Thoracic aorta (tissue), 2 donors: Measurements from ENCODE around the gene RAB3IL1. TPM values are rescaled to one million over a fixed set of nuclear protein-coding genes. Genes with fewer than 3 reads are reported as not detected.
"Not testable (repeated sequence)": the region's sequence is repeated elsewhere in the genome, so short reads cannot be mapped to it uniquely, and the experiment has no call there.

Experiments
- ATAC-seq: fragments of 150-250 bp; one replicate; pipeline ENCODE4 v1.8.0; 2017; ENCODE audit warnings: low read depth; ENCODE audit not compliant: insufficient number of reproducible peaks, low FRiP score
- DNase-seq: peaks from one replicate; pipeline ENCODE4 v3.0.0-alpha.2; 2020; ENCODE audit warnings: low spot score
- H3K27ac ChIP-seq, 2 donors: fragments of 200-600 bp; sonication (generic); 1 replicate in 1 of 2; 2 replicates in 1 of 2; pipeline ENCODE4 v1.5.1; 2016; ENCODE audit warnings: mild to moderate bottlenecking in 2 of 2, moderate library complexity in 2 of 2
- H3K27me3 ChIP-seq: fragments of 200-600 bp; sonication (generic); replicated peaks from 2 replicates; pipeline ENCODE4 v1.6.0; 2016; ENCODE audit warnings: mild to moderate bottlenecking; ENCODE audit not compliant: insufficient read depth
- H3K36me3 ChIP-seq: fragments of 200-600 bp; sonication (generic); one replicate; pipeline ENCODE4 v1.5.1; 2016
- H3K4me1 ChIP-seq, 2 donors: fragments of 200-600 bp; sonication (generic); 1 replicate in 1 of 2; 2 replicates in 1 of 2; pipeline versions ENCODE4 v1.5.1 to v1.6.0; 2016; ENCODE audit warnings: low read depth in 2 of 2, mild to moderate bottlenecking in 1 of 2; ENCODE audit not compliant: control insufficient read depth in 1 of 2
- H3K4me3 ChIP-seq: fragments of 200-600 bp; sonication (generic); 2 replicates; pipeline ENCODE4 v1.5.1; 2016; ENCODE audit warnings: mild to moderate bottlenecking
- H3K9me3 ChIP-seq: fragments of 200-600 bp; sonication (generic); 2 replicates; pipeline ENCODE4 v1.5.1; 2016
- CTCF ChIP-seq: fragments of 200-600 bp; sonication (generic); IDR thresholded peaks from one replicate; pipeline ENCODE4 v1.5.1; 2019; ENCODE audit warnings: antibody characterized with exemption
- total RNA-seq, 2 donors: library from RNA; depleted of rRNA; stranded (reverse); fragments of >200 nt; gene quantifications; one replicate each; pipeline versions ENCODE4 v1.1.0 to v1.2.3, GENCODE V29; 2016

Gene RAB3IL1
- total RNA-seq, 2 donors from 2014 or later = 20.8 to 45.4 TPM

DNA sequence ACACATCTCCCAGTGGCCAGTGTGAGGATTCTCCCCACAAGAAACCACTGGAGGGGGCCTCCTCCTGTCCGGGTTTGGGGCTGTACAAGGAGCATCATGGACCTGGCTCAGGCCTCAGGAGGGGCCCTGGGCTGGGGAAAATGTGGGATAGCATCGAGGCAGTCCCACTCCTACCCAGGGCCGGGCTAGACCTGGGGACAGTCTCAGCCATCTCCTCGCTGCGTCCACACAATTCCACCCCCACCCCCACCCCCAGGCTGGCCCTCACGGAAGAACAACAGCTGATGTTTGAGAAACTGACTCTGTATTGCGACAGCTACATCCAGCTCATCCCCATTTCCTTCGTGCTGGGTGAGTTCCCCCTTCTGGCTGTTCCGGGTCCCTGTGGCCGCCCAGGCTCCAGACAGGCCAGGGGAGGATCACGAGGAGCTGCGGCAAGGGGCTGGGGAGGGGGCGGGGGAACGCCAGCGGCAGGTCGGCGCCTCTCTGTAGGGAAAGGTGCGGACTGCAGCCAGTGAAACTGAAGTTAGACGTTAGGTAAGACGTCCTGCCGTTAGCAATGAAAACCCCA is 37.6 kb upstream of the RAB3IL1 start:
- TF ChIP-seq CTCF = no peak
- Histone ChIP-seq H3K4me3 (peak overlapping the region; percentile 69), H3K27ac (peak overlapping the region; percentile 8 to 15), H3K27me3 (no peaks in the 10 kb centered on the region), H3K9me3 (no peaks in the 10 kb centered on the region), H3K4me1 (peaks cover 0 to 19% of the 10 kb centered on the region in 2 donors), H3K36me3 (no peaks in the 10 kb centered on the region)
- no peak for ATAC-seq
- no peak for DNase-seq

GRCh38 chr11:61954106-61954850 is 36.9 kb upstream of the RAB3IL1 start:
- Histone ChIP-seq H3K27ac (peak overlapping the region in 1 of 2 donors; percentile 8), H3K27me3 (no peaks in the 10 kb centered on the region), H3K9me3 (no peaks in the 10 kb centered on the region), H3K4me1 (peaks cover 0 to 26% of the 10 kb centered on the region in 2 donors), H3K4me3 (peak overlapping the region; percentile 69), H3K36me3 (no peaks in the 10 kb centered on the region)
- DNase-seq = no peak
- no peak for ATAC-seq
- no peak for TF ChIP-seq CTCF

DNA sequence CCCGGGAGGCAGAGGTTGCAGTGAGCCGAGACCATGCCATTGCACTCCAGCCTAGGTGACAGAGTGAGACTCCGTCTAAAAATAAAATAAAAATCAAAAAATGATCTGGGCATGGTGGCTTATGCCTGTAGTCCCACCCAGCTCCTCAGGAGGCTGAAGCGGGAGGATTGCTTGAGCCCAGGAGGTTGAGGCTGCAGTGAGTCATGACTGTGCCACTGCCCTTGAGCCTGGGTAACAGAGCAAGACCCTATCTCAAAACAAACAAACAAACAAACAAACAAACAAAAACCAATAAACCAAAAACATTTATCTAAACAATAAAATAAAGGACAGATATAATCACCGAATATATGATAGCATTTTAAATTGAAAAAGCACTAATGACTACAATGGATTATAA is 36.3 kb upstream of the RAB3IL1 start:
- peaks cover 0 to 28% of the 10 kb centered on the region in 2 donors for H3K4me1 ChIP-seq

GRCh38 chr11:61952882-61953281 is 35.5 kb upstream of the RAB3IL1 start:
- H3K9me3 ChIP-seq = no peaks in the 10 kb centered on the region
- H3K27ac ChIP-seq = no peak overlapping the region
- TF ChIP-seq CTCF = no peak
- H3K27me3 ChIP-seq = no peaks in the 10 kb centered on the region
- H3K4me3 ChIP-seq = no peak overlapping the region
- no peaks in the 10 kb centered on the region for H3K36me3 ChIP-seq
- H3K4me1 ChIP-seq = peaks cover 0 to 28% of the 10 kb centered on the region in 2 donors
- DNase-seq = no peak
- ATAC-seq = no peak

More for the DNA sequence above, 36.3 kb upstream of the RAB3IL1 start:
- H3K36me3 ChIP-seq, H3K27ac ChIP-seq, H3K27me3 ChIP-seq, DNase-seq, ATAC-seq, H3K9me3 ChIP-seq, H3K4me3 ChIP-seq: not testable (repeated sequence)

- no peak overlapping the region for H3K27ac ChIP-seq
- H3K4me3 ChIP-seq = no peak overlapping the region
- H3K4me1 ChIP-seq = peaks cover 0 to 35% of the 10 kb centered on the region in 2 donors
- no peak for ATAC-seq
- no peaks in the 10 kb centered on the region for H3K36me3 ChIP-seq
- DNase-seq = no peak
- TF ChIP-seq CTCF = no peak
- H3K27me3 ChIP-seq = no peaks in the 10 kb centered on the region
- H3K9me3 ChIP-seq = no peaks in the 10 kb centered on the region
Observed at GRCh38 chr11:61951484-61952135, 34.2 kb upstream of the RAB3IL1 start.
